Type B pancreatic cell (in vitro differentiated cells): Measurements from ENCODE around the gene NANP. TPM values are rescaled to one million over a fixed set of nuclear protein-coding genes. Genes with fewer than 3 reads are reported as not detected.

Experiments used
- DNase-seq: peaks from one replicate; pipeline ENCODE4 v3.0.0; 2021; ENCODE audit warnings: mixed read lengths; ENCODE audit not compliant: unreplicated experiment; ENCODE audit errors: extremely low spot score
- H3K27ac Mint-ChIP-seq: 2 replicates; pipeline ENCODE4 v1.8.0; 2021; ENCODE audit warnings: mild to moderate bottlenecking, mixed read lengths
- H3K27me3 Mint-ChIP-seq: 2 replicates; pipeline ENCODE4 v1.8.0; 2021; ENCODE audit warnings: mixed read lengths
- H3K36me3 Mint-ChIP-seq: 2 replicates; pipeline ENCODE4 v1.8.0; 2021; ENCODE audit warnings: mixed read lengths
- H3K4me1 Mint-ChIP-seq: one replicate; pipeline ENCODE4 v1.8.0; 2021; ENCODE audit warnings: mixed read lengths; ENCODE audit not compliant: unreplicated experiment
- H3K4me3 Mint-ChIP-seq: 2 replicates; pipeline ENCODE4 v1.8.0; 2021; ENCODE audit warnings: mild to moderate bottlenecking, mixed read lengths
- H3K9me3 Mint-ChIP-seq: 2 replicates; pipeline ENCODE4 v1.8.0; 2021; ENCODE audit warnings: mixed read lengths
- CTCF ChIP-seq: fragments of 200-600 bp; sonication (generic); conservative IDR thresholded peaks from 2 replicates; pipeline ENCODE4 v1.5.0; 2021; ENCODE audit warnings: antibody characterized with exemption, mild to moderate bottlenecking
- total RNA-seq: library from RNA; stranded (reverse); gene quantifications from 2 replicates; pipeline ENCODE4 v1.2.1, GENCODE V29; 2021; ENCODE audit warnings: low replicate concordance

The NANP gene
- total RNA-seq, 1 donor from 2014 or later = 6.3 TPM

GRCh38 chr20:25623225-25623735, 534 bp downstream of the NANP start:
- DNase-seq = peak; percentile 74
- TF ChIP-seq CTCF = no peak
- Mint-ChIP-seq H3K27ac (peak overlapping the region; percentile 84), H3K36me3 (no peaks in the 10 kb centered on the region), H3K27me3 (no peaks in the 10 kb centered on the region), H3K4me3 (peak overlapping the region; percentile 94), H3K4me1 (peaks cover 20% of the 10 kb centered on the region), H3K9me3 (no peaks in the 10 kb centered on the region)

GRCh38 chr20:25622450-25623224, 1.2 kb downstream of the NANP start:
- DNase-seq = no peak
- no peaks in the 10 kb centered on the region for H3K9me3 Mint-ChIP-seq
- no peaks in the 10 kb centered on the region for H3K27me3 Mint-ChIP-seq
- TF ChIP-seq CTCF = no peak
- H3K4me3 Mint-ChIP-seq = peak overlapping the region; percentile 94
- H3K27ac Mint-ChIP-seq = peak overlapping the region; percentile 84
- no peaks in the 10 kb centered on the region for H3K36me3 Mint-ChIP-seq
- peaks cover 26% of the 10 kb centered on the region for H3K4me1 Mint-ChIP-seq

GRCh38 chr20:25622049-25622448, 1.8 kb downstream of the NANP start:
- Mint-ChIP-seq H3K9me3 (no peaks in the 10 kb centered on the region), H3K27me3 (no peaks in the 10 kb centered on the region), H3K27ac (peak overlapping the region; percentile 84), H3K4me3 (peak overlapping the region; percentile 94), H3K36me3 (no peaks in the 10 kb centered on the region), H3K4me1 (peaks cover 26% of the 10 kb centered on the region)
- no peak for TF ChIP-seq CTCF
- DNase-seq = no peak

GRCh38 chr20:25619514-25619913, 4.3 kb downstream of the NANP start:
- Mint-ChIP-seq H3K4me1 (peaks cover 24% of the 10 kb centered on the region), H3K27me3 (no peaks in the 10 kb centered on the region), H3K27ac (no peak overlapping the region), H3K9me3 (no peaks in the 10 kb centered on the region), H3K4me3 (no peak overlapping the region), H3K36me3 (peaks cover 7% of the 10 kb centered on the region)
- no peak for TF ChIP-seq CTCF
- DNase-seq = no peak

- Mint-ChIP-seq H3K4me1 (no peaks in the 10 kb centered on the region), H3K4me3 (no peak overlapping the region), H3K9me3 (no peaks in the 10 kb centered on the region), H3K27ac (no peak overlapping the region), H3K27me3 (no peaks in the 10 kb centered on the region), H3K36me3 (no peaks in the 10 kb centered on the region)
- TF ChIP-seq CTCF = no peak
- DNase-seq = no peak
Measured at GRCh38 chr20:25608774-25609173, 15.0 kb downstream of the NANP start.
